Ovary (tissue), 3 donors: ENCODE results near the gene MARCKSL1.

ENCODE experiments used
- EP300 ChIP-seq: sonication (generic); formaldehyde crosslinking; IDR thresholded peaks from one replicate; pipeline ENCODE4 v1.6.1; 2017; ENCODE audit warnings: antibody characterized with exemption
- POLR2A ChIP-seq: fragments of 450-650 bp; IDR thresholded peaks from one replicate; pipeline ENCODE4 v1.6.1; 2017; ENCODE audit warnings: antibody characterized with exemption, mild to moderate bottlenecking, moderate library complexity
- TF ChIP-seq, protein P1 (sequence below), 3 donors: fragments of 450-650 bp in 2 of 3; fragments of 200-600 bp in 1 of 3; IDR thresholded peaks; one replicate each; pipeline versions ENCODE4 v1.5.1 to v1.8.0; 2016 to 2022; ENCODE audit warnings: antibody characterized with exemption in 3 of 3, mild to moderate bottlenecking in 1 of 3
- donor health status: DM: no; HTN: no; CAD: no.

GRCh38 chr1:32327204-32327603, 8.8 kb downstream of the MARCKSL1 start:
- TF ChIP-seq POLR2A (no peak), EP300 (no peak)
- TF ChIP-seq, protein P1, sequence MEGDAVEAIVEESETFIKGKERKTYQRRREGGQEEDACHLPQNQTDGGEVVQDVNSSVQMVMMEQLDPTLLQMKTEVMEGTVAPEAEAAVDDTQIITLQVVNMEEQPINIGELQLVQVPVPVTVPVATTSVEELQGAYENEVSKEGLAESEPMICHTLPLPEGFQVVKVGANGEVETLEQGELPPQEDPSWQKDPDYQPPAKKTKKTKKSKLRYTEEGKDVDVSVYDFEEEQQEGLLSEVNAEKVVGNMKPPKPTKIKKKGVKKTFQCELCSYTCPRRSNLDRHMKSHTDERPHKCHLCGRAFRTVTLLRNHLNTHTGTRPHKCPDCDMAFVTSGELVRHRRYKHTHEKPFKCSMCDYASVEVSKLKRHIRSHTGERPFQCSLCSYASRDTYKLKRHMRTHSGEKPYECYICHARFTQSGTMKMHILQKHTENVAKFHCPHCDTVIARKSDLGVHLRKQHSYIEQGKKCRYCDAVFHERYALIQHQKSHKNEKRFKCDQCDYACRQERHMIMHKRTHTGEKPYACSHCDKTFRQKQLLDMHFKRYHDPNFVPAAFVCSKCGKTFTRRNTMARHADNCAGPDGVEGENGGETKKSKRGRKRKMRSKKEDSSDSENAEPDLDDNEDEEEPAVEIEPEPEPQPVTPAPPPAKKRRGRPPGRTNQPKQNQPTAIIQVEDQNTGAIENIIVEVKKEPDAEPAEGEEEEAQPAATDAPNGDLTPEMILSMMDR (IDR thresholded peaks at IDR 0.05): no peak
